Fibroblast of lung (primary cell): Measurements from ENCODE around the gene C1orf105. TPM values are rescaled to one million over a fixed set of nuclear protein-coding genes. Genes with fewer than 3 reads are reported as not detected.

Experiments
- DNase-seq, 2 donors: peaks; one replicate each; pipeline versions ENCODE4 v3.0.0 to v3.0.0-alpha.2; 2010; ENCODE audit warnings: low read depth in 2 of 2
- H2AFZ ChIP-seq: 2 replicates; pipeline ENCODE4 v1.5.1; 2012; ENCODE audit warnings: low read length, control low read depth, inconsistent platforms
- H3K27ac ChIP-seq: 2 replicates; pipeline ENCODE4 v1.5.1; 2011; ENCODE audit warnings: low read length, control low read depth; ENCODE audit not compliant: insufficient read depth
- H3K27me3 ChIP-seq: 2 replicates; pipeline ENCODE4 v1.5.1; 2011; ENCODE audit warnings: mild to moderate bottlenecking, low read length; ENCODE audit not compliant: control insufficient read depth, insufficient read depth
- H3K36me3 ChIP-seq: 2 replicates; pipeline ENCODE4 v1.5.1; 2011; ENCODE audit warnings: low read length; ENCODE audit not compliant: control insufficient read depth, insufficient read depth
- H3K4me1 ChIP-seq: 2 replicates; pipeline ENCODE4 v1.5.1; 2011; ENCODE audit warnings: low read length; ENCODE audit not compliant: control insufficient read depth, insufficient read depth; ENCODE audit errors: extremely low read depth
- H3K4me2 ChIP-seq: 2 replicates; pipeline ENCODE4 v1.5.1; 2011; ENCODE audit warnings: low read length, control low read depth; ENCODE audit not compliant: insufficient read depth; ENCODE audit errors: extremely low read depth
- H3K4me3 ChIP-seq, 4 experiments: fragments of 200-600 bp in 1 of 4; sonication (generic) in 1 of 4; replicated peaks in 1 of 4; 2 replicates each; pipeline ENCODE4 v1.5.1; 2011 to 2016; ENCODE audit warnings: low read length in 4 of 4, low read depth in 3 of 4, mild to moderate bottlenecking in 3 of 4, control low read depth in 2 of 4, inconsistent platforms in 1 of 4, mixed read lengths in 1 of 4; ENCODE audit not compliant: insufficient read depth in 1 of 4; ENCODE audit errors: control extremely low read depth in 1 of 4
- H3K79me2 ChIP-seq: 2 replicates; pipeline ENCODE4 v1.5.1; 2012; ENCODE audit warnings: mild to moderate bottlenecking, low read length, inconsistent platforms; ENCODE audit not compliant: control insufficient read depth, insufficient read depth
- H3K9ac ChIP-seq: 2 replicates; pipeline ENCODE4 v1.5.1; 2011; ENCODE audit warnings: mild to moderate bottlenecking, low read length, control low read depth; ENCODE audit not compliant: insufficient read depth
- H3K9me3 ChIP-seq: 2 replicates; pipeline ENCODE4 v1.5.1; 2012; ENCODE audit warnings: low read depth, low read length; ENCODE audit not compliant: control insufficient read depth, insufficient read depth
- H4K20me1 ChIP-seq: 2 replicates; pipeline ENCODE4 v1.5.1; 2011; ENCODE audit warnings: low read length; ENCODE audit not compliant: control insufficient read depth, insufficient read depth; ENCODE audit errors: extremely low read depth
- EZH2 ChIP-seq: IDR thresholded peaks from 2 replicates; pipeline ENCODE4 v1.5.1; 2012; ENCODE audit warnings: low read length, control low read depth, mild to moderate bottlenecking; ENCODE audit errors: missing control alignments
- polyA plus RNA-seq, 2 donors: library from polyadenylated mRNA; depleted of rRNA in 1 of 2; stranded (reverse) in 1 of 2; unstranded in 1 of 2; fragments of >200 nt; gene quantifications; 2 replicates each; pipeline ENCODE4 v1.2.1, GENCODE V29; 2011 to 2012; ENCODE audit warnings: missing spikeins in 1 of 2
- total RNA-seq: library from RNA; depleted of rRNA; stranded (reverse); fragments of >200 nt; gene quantifications from 2 replicates; pipeline ENCODE4 v1.2.1, GENCODE V29; 2014
- TF ChIP-seq, protein P1 (sequence below), 2 donors: IDR thresholded peaks in 1 of 2; conservative IDR thresholded peaks in 1 of 2; 1 replicate in 1 of 2; 2 replicates in 1 of 2; pipeline ENCODE4 v1.5.1; 2011 to 2012; ENCODE audit warnings: low read length in 2 of 2, control low read depth in 1 of 2, inconsistent platforms in 1 of 2, low read depth in 1 of 2, mild to moderate bottlenecking in 1 of 2

The C1orf105 gene
- total and polyA plus RNA-seq, 2 donors (not counting 1 experiment from before 2014, with no cell fraction given) = not detected

DNA sequence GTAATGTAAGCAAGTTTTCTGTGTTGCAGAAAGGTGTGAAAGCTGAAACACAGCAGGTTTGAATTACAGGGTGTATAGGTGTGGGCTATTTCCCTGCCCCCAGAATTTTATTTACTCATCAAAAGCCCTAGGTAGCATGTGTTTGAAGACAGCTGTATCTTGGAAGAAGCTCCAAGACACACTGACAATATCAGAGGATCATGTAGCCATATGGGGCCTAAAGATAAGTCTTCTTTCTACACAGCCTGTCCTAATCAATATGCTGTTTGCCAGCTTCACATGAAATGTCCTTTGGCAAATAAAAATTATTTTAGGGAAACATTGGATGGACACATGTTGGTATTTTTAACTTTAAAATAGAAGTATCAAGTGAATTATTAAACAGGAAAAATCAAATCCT, 95.0 kb downstream of the C1orf105 start:
- no peaks in the 10 kb centered on the region for H4K20me1 ChIP-seq
- no peak overlapping the region for H3K4me2 ChIP-seq
- no peak overlapping the region for H3K4me3 ChIP-seq
- no peaks in the 10 kb centered on the region for H3K9me3 ChIP-seq
- no peaks in the 10 kb centered on the region for H3K27me3 ChIP-seq
- H3K36me3 ChIP-seq = no peaks in the 10 kb centered on the region
- no peak overlapping the region for H3K9ac ChIP-seq
- no peak overlapping the region for H2AFZ ChIP-seq
- H3K27ac ChIP-seq = no peak overlapping the region
- no peaks in the 10 kb centered on the region for H3K79me2 ChIP-seq
- no peaks in the 10 kb centered on the region for H3K4me1 ChIP-seq
- TF ChIP-seq, protein P1, sequence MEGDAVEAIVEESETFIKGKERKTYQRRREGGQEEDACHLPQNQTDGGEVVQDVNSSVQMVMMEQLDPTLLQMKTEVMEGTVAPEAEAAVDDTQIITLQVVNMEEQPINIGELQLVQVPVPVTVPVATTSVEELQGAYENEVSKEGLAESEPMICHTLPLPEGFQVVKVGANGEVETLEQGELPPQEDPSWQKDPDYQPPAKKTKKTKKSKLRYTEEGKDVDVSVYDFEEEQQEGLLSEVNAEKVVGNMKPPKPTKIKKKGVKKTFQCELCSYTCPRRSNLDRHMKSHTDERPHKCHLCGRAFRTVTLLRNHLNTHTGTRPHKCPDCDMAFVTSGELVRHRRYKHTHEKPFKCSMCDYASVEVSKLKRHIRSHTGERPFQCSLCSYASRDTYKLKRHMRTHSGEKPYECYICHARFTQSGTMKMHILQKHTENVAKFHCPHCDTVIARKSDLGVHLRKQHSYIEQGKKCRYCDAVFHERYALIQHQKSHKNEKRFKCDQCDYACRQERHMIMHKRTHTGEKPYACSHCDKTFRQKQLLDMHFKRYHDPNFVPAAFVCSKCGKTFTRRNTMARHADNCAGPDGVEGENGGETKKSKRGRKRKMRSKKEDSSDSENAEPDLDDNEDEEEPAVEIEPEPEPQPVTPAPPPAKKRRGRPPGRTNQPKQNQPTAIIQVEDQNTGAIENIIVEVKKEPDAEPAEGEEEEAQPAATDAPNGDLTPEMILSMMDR (conservative IDR thresholded peaks at IDR 0.05 in 1 of 2, IDR thresholded peaks at IDR 0.05 in 1 of 2; ENCODE audit: low read depth in 1 of 2, low read length in 2 of 2) = no peak
- no peak for TF ChIP-seq EZH2
- DNase-seq = no peak

DNA sequence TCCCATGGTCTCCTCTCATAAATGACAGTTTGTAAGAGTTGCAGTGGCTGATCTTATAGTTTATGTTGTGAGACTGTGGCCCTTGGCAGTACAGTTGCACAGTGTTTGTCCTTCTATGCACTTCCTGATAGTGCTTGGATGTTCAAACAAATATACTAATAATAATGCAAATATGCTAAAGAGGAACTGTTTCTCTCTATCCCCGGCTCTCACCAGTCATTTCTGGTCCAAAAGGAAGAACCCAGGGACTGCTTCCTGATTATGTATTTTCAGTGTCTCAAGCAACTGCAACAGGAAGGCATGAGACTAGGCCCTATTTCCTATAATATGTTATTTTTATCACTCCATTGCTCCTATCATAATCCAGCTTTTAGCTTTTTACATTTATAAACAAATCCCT, 95.4 kb downstream of the C1orf105 start:
- Histone ChIP-seq H3K9ac (no peak overlapping the region), H3K4me3 (no peak overlapping the region), H3K27ac (no peak overlapping the region), H2AFZ (no peak overlapping the region), H3K9me3 (no peaks in the 10 kb centered on the region), H3K27me3 (no peaks in the 10 kb centered on the region), H3K36me3 (no peaks in the 10 kb centered on the region), H3K4me2 (no peak overlapping the region), H4K20me1 (no peaks in the 10 kb centered on the region), H3K4me1 (no peaks in the 10 kb centered on the region), H3K79me2 (no peaks in the 10 kb centered on the region)
- TF ChIP-seq, protein P1 (conservative IDR thresholded peaks at IDR 0.05 in 1 of 2, IDR thresholded peaks at IDR 0.05 in 1 of 2; ENCODE audit: low read depth in 1 of 2, low read length in 2 of 2) = no peak
- TF ChIP-seq EZH2 = no peak
- no peak for DNase-seq

DNA sequence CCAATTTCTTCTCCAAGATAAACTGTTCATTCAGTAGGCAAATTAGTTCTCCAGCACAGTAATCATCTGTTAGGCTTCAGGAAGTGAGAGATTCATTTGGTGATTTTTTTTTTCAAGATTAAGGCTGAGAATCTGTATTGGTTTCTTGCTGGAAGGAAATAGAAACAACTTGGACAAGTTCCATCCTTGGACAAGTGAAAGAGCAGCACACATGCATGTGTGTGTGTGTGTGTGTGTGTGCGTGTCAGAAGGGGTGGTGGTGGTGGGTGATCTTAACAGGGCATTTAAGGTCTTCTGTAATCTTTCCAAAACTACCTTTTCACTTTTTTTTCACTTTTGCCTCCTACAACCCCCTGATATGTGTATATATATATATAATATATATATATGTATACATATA, 96.6 kb downstream of the C1orf105 start:
- H3K4me3 ChIP-seq = no peak overlapping the region
- no peak overlapping the region for H2AFZ ChIP-seq
- no peaks in the 10 kb centered on the region for H3K9me3 ChIP-seq
- H3K27ac ChIP-seq = no peak overlapping the region
- H3K9ac ChIP-seq = no peak overlapping the region
- no peak for DNase-seq
- H3K79me2 ChIP-seq = no peaks in the 10 kb centered on the region
- no peak overlapping the region for H3K4me2 ChIP-seq
- H3K27me3 ChIP-seq = no peaks in the 10 kb centered on the region
- H3K4me1 ChIP-seq = no peaks in the 10 kb centered on the region
- H3K36me3 ChIP-seq = no peaks in the 10 kb centered on the region
- H4K20me1 ChIP-seq = no peaks in the 10 kb centered on the region
- TF ChIP-seq, protein P1 (conservative IDR thresholded peaks at IDR 0.05 in 1 of 2, IDR thresholded peaks at IDR 0.05 in 1 of 2; ENCODE audit: low read depth in 1 of 2, low read length in 2 of 2) = no peak
- TF ChIP-seq EZH2 = no peak
